ENCODE results near the gene ARL16. TPM values are rescaled to one million over a fixed set of nuclear protein-coding genes. Genes with fewer than 3 reads are reported as not detected.

ARL16 gene
- total RNA-seq, 4 donors from 2014 or later, result 29.2 to 45.1 (median 36.2) TPM

DNA sequence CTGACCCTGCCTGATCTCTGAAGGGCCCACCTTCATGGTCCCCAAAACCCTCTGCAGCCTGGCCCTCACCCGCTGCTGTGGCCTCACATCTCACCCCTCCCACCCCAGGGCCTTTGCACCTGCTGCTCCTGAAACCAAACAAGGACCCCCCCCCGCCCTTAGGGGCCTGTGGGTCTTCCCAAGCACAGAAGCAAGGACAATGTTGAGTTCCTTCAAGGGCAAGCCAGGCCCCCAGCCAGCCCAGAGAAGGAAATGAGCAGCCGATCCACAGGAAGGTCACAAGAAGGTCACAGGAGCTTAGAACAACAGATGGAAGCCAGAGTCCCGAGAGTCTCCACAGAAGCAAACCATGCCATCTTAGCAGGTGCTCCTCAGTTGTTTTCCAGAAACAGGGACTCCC is 26.8 kb downstream of the ARL16 start:
- DNase-seq (ENCODE audit: low spot score in 2 of 2), result no peak
- intact Hi-C loops (cut with DNase I; ENCODE audit: low total_unique reads), result no loop called here
- no peak overlapping the region for H3K4me3 ChIP-seq (ENCODE audit: low read depth, poor library complexity, severe bottlenecking)
- 56 to 68% methylated on average over 4 of the region's 4 CpGs for WGBS, 2 donors
- TF ChIP-seq POLR2A (IDR thresholded peaks at IDR 0.05), result no peak
- TF ChIP-seq, protein P1, sequence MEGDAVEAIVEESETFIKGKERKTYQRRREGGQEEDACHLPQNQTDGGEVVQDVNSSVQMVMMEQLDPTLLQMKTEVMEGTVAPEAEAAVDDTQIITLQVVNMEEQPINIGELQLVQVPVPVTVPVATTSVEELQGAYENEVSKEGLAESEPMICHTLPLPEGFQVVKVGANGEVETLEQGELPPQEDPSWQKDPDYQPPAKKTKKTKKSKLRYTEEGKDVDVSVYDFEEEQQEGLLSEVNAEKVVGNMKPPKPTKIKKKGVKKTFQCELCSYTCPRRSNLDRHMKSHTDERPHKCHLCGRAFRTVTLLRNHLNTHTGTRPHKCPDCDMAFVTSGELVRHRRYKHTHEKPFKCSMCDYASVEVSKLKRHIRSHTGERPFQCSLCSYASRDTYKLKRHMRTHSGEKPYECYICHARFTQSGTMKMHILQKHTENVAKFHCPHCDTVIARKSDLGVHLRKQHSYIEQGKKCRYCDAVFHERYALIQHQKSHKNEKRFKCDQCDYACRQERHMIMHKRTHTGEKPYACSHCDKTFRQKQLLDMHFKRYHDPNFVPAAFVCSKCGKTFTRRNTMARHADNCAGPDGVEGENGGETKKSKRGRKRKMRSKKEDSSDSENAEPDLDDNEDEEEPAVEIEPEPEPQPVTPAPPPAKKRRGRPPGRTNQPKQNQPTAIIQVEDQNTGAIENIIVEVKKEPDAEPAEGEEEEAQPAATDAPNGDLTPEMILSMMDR (IDR thresholded peaks at IDR 0.05), result no peak

GRCh38 chr17:81656118-81656743 is 27.4 kb downstream of the ARL16 start, which contains the start of gene PDE6G:
Gene PDE6G, minus strand, starts transcription at chr17:81656542. Its CDS starts 3,237 bp downstream, at chr17:81653305.
- WGBS, 2 donors, result 90 to 91% methylated on average over 14 to 15 of the region's 15 CpGs
- no peak within 1 kb of the TSS for H3K4me3 ChIP-seq (ENCODE audit: low read depth, poor library complexity, severe bottlenecking)
- DNase-seq (ENCODE audit: low spot score in 2 of 2), result no peak
- intact Hi-C loops (cut with DNase I; ENCODE audit: low total_unique reads), result no loop called here
- TF ChIP-seq, protein P1 (IDR thresholded peaks at IDR 0.05), result no peak
- no peak for TF ChIP-seq POLR2A (IDR thresholded peaks at IDR 0.05)

GRCh38 chr17:81655378-81656117 is 28.0 kb downstream of the ARL16 start:
- TF ChIP-seq, protein P1 (IDR thresholded peaks at IDR 0.05), result no peak
- no peak for TF ChIP-seq POLR2A (IDR thresholded peaks at IDR 0.05)
- WGBS, 2 donors, result 77 to 81% methylated on average over 12 to 17 of the region's 18 CpGs
- no peak overlapping the region for H3K4me3 ChIP-seq (ENCODE audit: low read depth, poor library complexity, severe bottlenecking)
- no peak for DNase-seq (ENCODE audit: low spot score in 2 of 2)
- intact Hi-C loops (cut with DNase I; ENCODE audit: low total_unique reads), result no loop called here

GRCh38 chr17:81652906-81653771 is 30.5 kb downstream of the ARL16 start:
- 40 to 65% methylated on average over 13 to 23 of the region's 27 CpGs for WGBS, 2 donors
- no peak for DNase-seq (ENCODE audit: low spot score in 2 of 2)
- TF ChIP-seq, protein P1 (IDR thresholded peaks at IDR 0.05), result no peak
- no peak for TF ChIP-seq POLR2A (IDR thresholded peaks at IDR 0.05)
- H3K4me3 ChIP-seq (ENCODE audit: low read depth, poor library complexity, severe bottlenecking), result no peak overlapping the region
- intact Hi-C loops (cut with DNase I; ENCODE audit: low total_unique reads), result no loop called here

GRCh38 chr17:81651692-81652091 is 31.9 kb downstream of the ARL16 start:
- intact Hi-C loops (cut with DNase I; ENCODE audit: low total_unique reads), result no loop called here
- 80 to 86% methylated on average over 7 to 10 of the region's 10 CpGs for WGBS, 2 donors

More at GRCh38 chr17:81651692-81652091, 31.9 kb downstream of the ARL16 start:
- no peak overlapping the region for H3K4me3 ChIP-seq (ENCODE audit: low read depth, poor library complexity, severe bottlenecking)
- TF ChIP-seq, protein P1 (IDR thresholded peaks at IDR 0.05), result no peak
- TF ChIP-seq POLR2A (IDR thresholded peaks at IDR 0.05), result no peak
- DNase-seq (ENCODE audit: low spot score in 2 of 2), result no peak
